ENCODE results near the gene CEP95.

The CEP95 gene

GRCh38 chr17:64504769-64505339 lies 1.9 kb upstream of the CEP95 start:
- Histone ChIP-seq H3K56ac (ENCODE audit: low read length) (peak overlapping the region; percentile 100), H3K4me2 (ENCODE audit: low read length) (peak overlapping the region; percentile 93), H3K36me3 (ENCODE audit: control insufficient read depth, insufficient read depth, low read length) (peaks cover 30% of the 10 kb centered on the region), H3K23ac (ENCODE audit: low read length) (peak overlapping the region; percentile 70), H4K8ac (ENCODE audit: low read depth, low read length) (no peak overlapping the region), H3K4me3 (ENCODE audit: low read length) (peak overlapping the region; percentile 100), H2BK120ac (ENCODE audit: low read depth, low read length) (no peak overlapping the region), H3K79me2 (ENCODE audit: control insufficient read depth, insufficient read depth, low read length) (peaks cover 76% of the 10 kb centered on the region), H3K4me1 (ENCODE audit: control insufficient read depth, low read depth, low read length) (no peaks in the 10 kb centered on the region), H3K27ac (ENCODE audit: low read depth, low read length) (no peak overlapping the region), H2BK5ac (ENCODE audit: low read length) (no peak overlapping the region), H3K79me1 (ENCODE audit: low read length) (peaks cover 23% of the 10 kb centered on the region), H4K5ac (ENCODE audit: low read length) (peak overlapping the region; percentile 13), H3K4ac (ENCODE audit: low read depth, low read length) (peak overlapping the region; percentile 98), H3K9ac (ENCODE audit: low read length) (peak overlapping the region; percentile 100), H2AK5ac (ENCODE audit: low read length) (no peak overlapping the region), H3K27me3 (ENCODE audit: insufficient read depth, low read length, poor library complexity) (no peaks in the 10 kb centered on the region), H2BK15ac (replicated peaks; ENCODE audit: low read depth) (no peak overlapping the region), H3K18ac (ENCODE audit: low read length) (no peak overlapping the region)
- peak; percentile 37 for DNase-seq
- WGBS (ENCODE audit: extremely low coverage, insufficient coverage, low lambda C conversion rate): no CpG with 5 or more reads among the region's 13 CpGs

DNA sequence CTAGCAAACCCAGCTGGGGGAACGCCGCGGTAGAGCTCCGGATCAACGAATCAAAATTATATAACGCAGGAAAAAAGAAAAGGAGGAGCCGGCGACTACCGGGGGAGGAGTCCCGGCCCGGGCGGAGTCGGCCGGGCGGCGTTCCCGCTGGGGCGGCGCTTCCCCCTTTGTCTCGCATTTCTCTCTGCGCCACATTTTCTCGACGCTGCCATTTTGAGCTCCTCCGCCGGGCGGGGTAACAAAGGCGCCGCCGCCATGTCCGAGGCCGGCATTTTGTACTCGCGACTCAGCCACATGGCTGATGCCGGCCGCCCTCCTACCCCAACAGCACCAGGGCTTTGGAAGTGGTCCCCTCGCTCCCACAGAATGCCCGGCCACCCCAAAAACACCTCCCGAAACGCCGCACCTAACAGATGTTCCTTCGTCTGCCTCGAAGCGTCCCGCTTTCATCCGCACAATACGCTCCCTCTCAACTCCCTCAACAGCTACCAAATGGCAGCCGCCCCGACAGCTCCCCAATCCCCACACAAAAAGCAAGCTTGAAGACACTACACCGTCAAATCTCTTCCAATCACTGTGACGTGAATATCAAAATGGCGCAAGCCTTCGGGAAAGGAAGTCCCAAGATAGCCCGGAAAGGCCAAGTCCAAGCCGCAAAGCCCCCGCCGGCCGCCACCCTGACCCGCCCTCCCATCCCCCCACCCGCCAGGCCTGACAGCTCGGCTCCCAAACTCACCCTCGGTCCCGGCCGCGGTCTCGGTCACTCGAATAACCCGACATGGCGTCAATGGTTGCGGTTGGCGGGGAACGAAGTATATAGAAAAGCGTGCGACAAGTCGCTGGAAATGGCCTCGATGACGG lies 1.2 kb upstream of the CEP95 start:
- Histone ChIP-seq H3K79me1 (ENCODE audit: low read length) (peaks cover 20% of the 10 kb centered on the region), H4K5ac (ENCODE audit: low read length) (no peak overlapping the region), H3K4me2 (ENCODE audit: low read length) (peak overlapping the region; percentile 93), H3K4me1 (ENCODE audit: control insufficient read depth, low read depth, low read length) (no peaks in the 10 kb centered on the region), H3K36me3 (ENCODE audit: control insufficient read depth, insufficient read depth, low read length) (peaks cover 24% of the 10 kb centered on the region), H2BK15ac (replicated peaks; ENCODE audit: low read depth) (no peak overlapping the region), H3K18ac (ENCODE audit: low read length) (peak overlapping the region; percentile 86), H3K79me2 (ENCODE audit: control insufficient read depth, insufficient read depth, low read length) (peaks cover 74% of the 10 kb centered on the region), H3K27ac (ENCODE audit: low read depth, low read length) (peak overlapping the region; percentile 92), H2BK120ac (ENCODE audit: low read depth, low read length) (peak overlapping the region; percentile 46), H4K8ac (ENCODE audit: low read depth, low read length) (peak overlapping the region; percentile 92), H3K4me3 (ENCODE audit: low read length) (peak overlapping the region; percentile 100), H3K56ac (ENCODE audit: low read length) (peak overlapping the region; percentile 100), H3K4ac (ENCODE audit: low read depth, low read length) (peak overlapping the region; percentile 98), H3K23ac (ENCODE audit: low read length) (peak overlapping the region; percentile 95), H3K27me3 (ENCODE audit: insufficient read depth, low read length, poor library complexity) (no peaks in the 10 kb centered on the region), H3K9ac (ENCODE audit: low read length) (peak overlapping the region; percentile 100), H2BK5ac (ENCODE audit: low read length) (peak overlapping the region; percentile 94), H2AK5ac (ENCODE audit: low read length) (peak overlapping the region; percentile 99)
- DNase-seq: peak; percentile 86
- no CpG with 5 or more reads among the region's 76 CpGs for WGBS (ENCODE audit: extremely low coverage, insufficient coverage, low lambda C conversion rate)

GRCh38 chr17:64506201-64506575 lies 589 bp upstream of the CEP95 start, which contains the start of gene DDX5:
DDX5 (minus strand) TSS chr17:64506289; CDS start chr17:64506119, 170 bp downstream.
- peak within 1 kb of the TSS; percentile 93 for H3K4me2 ChIP-seq (ENCODE audit: low read length)
- H3K4ac ChIP-seq (ENCODE audit: low read depth, low read length): peak within 1 kb of the TSS; percentile 98
- peak within 1 kb of the TSS; percentile 100 for H3K9ac ChIP-seq (ENCODE audit: low read length)
- H2BK5ac ChIP-seq (ENCODE audit: low read length): peak within 1 kb of the TSS; percentile 94
- peak within 1 kb of the TSS; percentile 100 for H3K56ac ChIP-seq (ENCODE audit: low read length)
- H4K8ac ChIP-seq (ENCODE audit: low read depth, low read length): peak within 1 kb of the TSS; percentile 92
- peak within 1 kb of the TSS; percentile 98 for H3K23ac ChIP-seq (ENCODE audit: low read length)
- H3K27me3 ChIP-seq (ENCODE audit: insufficient read depth, low read length, poor library complexity): no peaks in the 10 kb centered on the region
- H2BK15ac ChIP-seq (replicated peaks; ENCODE audit: low read depth): no peak within 1 kb of the TSS
- peak within 1 kb of the TSS; percentile 99 for H2AK5ac ChIP-seq (ENCODE audit: low read length)
- peak within 1 kb of the TSS; percentile 86 for H3K18ac ChIP-seq (ENCODE audit: low read length)
- DNase-seq: no peak
- peak within 1 kb of the TSS; percentile 100 for H3K4me3 ChIP-seq (ENCODE audit: low read length)
- no peaks in the 10 kb centered on the region for H3K4me1 ChIP-seq (ENCODE audit: control insufficient read depth, low read depth, low read length)
- H3K79me1 ChIP-seq (ENCODE audit: low read length): peaks cover 17% of the 10 kb centered on the region
- H3K36me3 ChIP-seq (ENCODE audit: control insufficient read depth, insufficient read depth, low read length): peaks cover 19% of the 10 kb centered on the region
- peak within 1 kb of the TSS; percentile 13 for H4K5ac ChIP-seq (ENCODE audit: low read length)
- peak within 1 kb of the TSS; percentile 46 for H2BK120ac ChIP-seq (ENCODE audit: low read depth, low read length)
- peak within 1 kb of the TSS; percentile 92 for H3K27ac ChIP-seq (ENCODE audit: low read depth, low read length)
- WGBS (ENCODE audit: extremely low coverage, insufficient coverage, low lambda C conversion rate): no CpG with 5 or more reads among the region's 31 CpGs
- peaks cover 71% of the 10 kb centered on the region for H3K79me2 ChIP-seq (ENCODE audit: control insufficient read depth, insufficient read depth, low read length)

GRCh38 chr17:64507413-64507782 lies 621 bp downstream of the CEP95 start:
- no CpG with 5 or more reads among the region's 13 CpGs for WGBS (ENCODE audit: extremely low coverage, insufficient coverage, low lambda C conversion rate)
- Histone ChIP-seq H4K5ac (ENCODE audit: low read length) (no peak overlapping the region), H3K9ac (ENCODE audit: low read length) (peak overlapping the region; percentile 100), H2BK5ac (ENCODE audit: low read length) (peak overlapping the region; percentile 64), H3K4me1 (ENCODE audit: control insufficient read depth, low read depth, low read length) (no peaks in the 10 kb centered on the region), H3K4me3 (ENCODE audit: low read length) (peak overlapping the region; percentile 99), H4K8ac (ENCODE audit: low read depth, low read length) (no peak overlapping the region), H3K18ac (ENCODE audit: low read length) (peak overlapping the region; percentile 31), H2BK120ac (ENCODE audit: low read depth, low read length) (no peak overlapping the region), H2AK5ac (ENCODE audit: low read length) (no peak overlapping the region), H3K79me1 (ENCODE audit: low read length) (peaks cover 10% of the 10 kb centered on the region), H3K4ac (ENCODE audit: low read depth, low read length) (no peak overlapping the region), H3K36me3 (ENCODE audit: control insufficient read depth, insufficient read depth, low read length) (peaks cover 10% of the 10 kb centered on the region), H3K79me2 (ENCODE audit: control insufficient read depth, insufficient read depth, low read length) (peaks cover 62% of the 10 kb centered on the region), H3K56ac (ENCODE audit: low read length) (peak overlapping the region; percentile 98), H3K27ac (ENCODE audit: low read depth, low read length) (peak overlapping the region; percentile 87), H3K4me2 (ENCODE audit: low read length) (peak overlapping the region; percentile 77), H3K23ac (ENCODE audit: low read length) (no peak overlapping the region), H3K27me3 (ENCODE audit: insufficient read depth, low read length, poor library complexity) (no peaks in the 10 kb centered on the region), H2BK15ac (replicated peaks; ENCODE audit: low read depth) (no peak overlapping the region)
- peak; percentile 79 for DNase-seq

GRCh38 chr17:64508683-64509082 lies 1.9 kb downstream of the CEP95 start:
- no peak overlapping the region for H2BK5ac ChIP-seq (ENCODE audit: low read length)
- H4K8ac ChIP-seq (ENCODE audit: low read depth, low read length): no peak overlapping the region
- H3K4ac ChIP-seq (ENCODE audit: low read depth, low read length): no peak overlapping the region
- WGBS (ENCODE audit: extremely low coverage, insufficient coverage, low lambda C conversion rate): no CpG with 5 or more reads among the region's 2 CpGs
- no peaks in the 10 kb centered on the region for H3K4me1 ChIP-seq (ENCODE audit: control insufficient read depth, low read depth, low read length)
- H3K27me3 ChIP-seq (ENCODE audit: insufficient read depth, low read length, poor library complexity): no peaks in the 10 kb centered on the region
- no peak overlapping the region for H3K23ac ChIP-seq (ENCODE audit: low read length)
- no peak for DNase-seq
- no peak overlapping the region for H3K9ac ChIP-seq (ENCODE audit: low read length)
- H3K18ac ChIP-seq (ENCODE audit: low read length): no peak overlapping the region
- peaks cover 6% of the 10 kb centered on the region for H3K79me1 ChIP-seq (ENCODE audit: low read length)
- no peak overlapping the region for H2BK120ac ChIP-seq (ENCODE audit: low read depth, low read length)
- no peak overlapping the region for H3K56ac ChIP-seq (ENCODE audit: low read length)
- no peak overlapping the region for H3K27ac ChIP-seq (ENCODE audit: low read depth, low read length)
- H4K5ac ChIP-seq (ENCODE audit: low read length): no peak overlapping the region
- H3K79me2 ChIP-seq (ENCODE audit: control insufficient read depth, insufficient read depth, low read length): peaks cover 52% of the 10 kb centered on the region
- H2AK5ac ChIP-seq (ENCODE audit: low read length): no peak overlapping the region
- H3K36me3 ChIP-seq (ENCODE audit: control insufficient read depth, insufficient read depth, low read length): peaks cover 4% of the 10 kb centered on the region
- H3K4me2 ChIP-seq (ENCODE audit: low read length): no peak overlapping the region
- no peak overlapping the region for H2BK15ac ChIP-seq (replicated peaks; ENCODE audit: low read depth)
- H3K4me3 ChIP-seq (ENCODE audit: low read length): no peak overlapping the region

Data from mesendoderm (in vitro differentiated cells).